K562 (cell line): ENCODE results near the gene SETD4. TPM values are rescaled to one million over a fixed set of nuclear protein-coding genes. Genes with fewer than 3 reads are reported as not detected.

Experiments used
- CBFA2T2 ChIP-seq: fragments of 450-650 bp; conservative IDR thresholded peaks from 2 replicates; pipeline ENCODE4 v1.6.1; 2017; ENCODE audit warnings: mild to moderate bottlenecking
- KLF1 ChIP-seq: fragments of 450-650 bp; IDR thresholded peaks from 2 replicates; pipeline ENCODE4 v1.6.1; 2016; ENCODE audit warnings: missing genetic modification characterization, missing compliant biosample characterization
- NR2F6 ChIP-seq: fragments of 450-650 bp; formaldehyde crosslinking; IDR thresholded peaks from 2 replicates; pipeline ENCODE4 v1.4.0; 2020; ENCODE audit warnings: mild to moderate bottlenecking
- SREBF1 ChIP-seq: fragments of 150-350 bp; IDR thresholded peaks from 2 replicates; pipeline ENCODE4 v1.6.1; 2014; ENCODE audit warnings: antibody characterized with exemption, low read depth, low read length, borderline replicate concordance
- TEAD4 ChIP-seq, 2 experiments: sonication (generic) in 1 of 2; formaldehyde crosslinking in 1 of 2; IDR thresholded peaks; 2 replicates each; pipeline versions ENCODE4 v1.6.1 to v1.8.0; 2012 to 2022; ENCODE audit warnings: borderline replicate concordance in 1 of 2, inconsistent platforms in 1 of 2, low read length in 1 of 2, mild to moderate bottlenecking in 1 of 2, missing genetic modification reagents in 1 of 2
- ZNF431 ChIP-seq: sonication (generic); formaldehyde crosslinking; IDR thresholded peaks from 2 replicates; pipeline ENCODE4 v1.8.0; 2022; ENCODE audit warnings: mild to moderate bottlenecking, missing genetic modification reagents
- ZNF551 ChIP-seq: fragments of 250-450 bp; sonication (Bioruptor Pico); IDR thresholded peaks from 2 replicates; pipeline ENCODE4 v1.5.0; 2021; ENCODE audit warnings: mild to moderate bottlenecking, moderate library complexity
- ZNF717 ChIP-seq: fragments of 250-450 bp; sonication (Bioruptor Pico); IDR thresholded peaks from 2 replicates; pipeline ENCODE4 v1.5.0; 2021
- polyA plus RNA-seq, 8 experiments: library from polyadenylated mRNA; depleted of rRNA in 4 of 8; stranded (reverse) in 5 of 8; unstranded in 3 of 8; fragments of >200 nt; fragmentation: Nextera tagmentation in 2 of 8; fragmentation: Illumina TruSeq in 1 of 8; extraction: Ambion mirVana in 2 of 8; extraction: Trizol in 1 of 8; gene quantifications; 2 replicates each; pipeline versions ENCODE4 v1.2.1 to v1.2.3, GENCODE V29; 2011 to 2014; ENCODE audit warnings: inconsistent platforms in 1 of 8, missing spikeins in 1 of 8
- total RNA-seq, 7 experiments: library from RNA; depleted of rRNA in 6 of 7; stranded (reverse); fragments of >200 nt in 6 of 7; fragmentation: Illumina TruSeq in 2 of 7; extraction: Trizol in 2 of 7; gene quantifications; 2 replicates each; pipeline versions ENCODE4 v1.2.1 to v1.2.3, GENCODE V29; 2011 to 2021; ENCODE audit warnings: low replicate concordance in 1 of 7
- TF ChIP-seq, protein P1 (sequence below), 2 experiments: IDR thresholded peaks; 2 replicates each; pipeline ENCODE4 v1.6.1; 2012; ENCODE audit warnings: improper control_type of control experiment in 2 of 2, low read depth in 2 of 2, low read length in 2 of 2, borderline replicate concordance in 1 of 2
- TF ChIP-seq, protein P2 (sequence below): fragments of 250-450 bp; sonication (Bioruptor Pico); IDR thresholded peaks from 2 replicates; pipeline ENCODE4 v1.4.0; 2020; ENCODE audit warnings: borderline replicate concordance
- TF ChIP-seq, protein P3 (sequence below), 2 experiments: fragments of 450-650 bp; IDR thresholded peaks; 2 replicates each; pipeline ENCODE4 v1.6.1; 2016; ENCODE audit warnings: mild to moderate bottlenecking in 2 of 2, borderline replicate concordance in 1 of 2, low read depth in 1 of 2, moderate library complexity in 1 of 2
- TF ChIP-seq, protein P4 (sequence below): fragments of 250-450 bp; sonication (Bioruptor Pico); IDR thresholded peaks from 2 replicates; pipeline ENCODE4 v1.5.1; 2021; ENCODE audit warnings: mild to moderate bottlenecking

SETD4 gene
- total and polyA plus RNA-seq, 9 of the 15 experiments (the other 6 are each of a cell fraction or from before 2014, with no cell fraction given), result 16.1 to 51.3 (median 25.7) TPM

DNA sequence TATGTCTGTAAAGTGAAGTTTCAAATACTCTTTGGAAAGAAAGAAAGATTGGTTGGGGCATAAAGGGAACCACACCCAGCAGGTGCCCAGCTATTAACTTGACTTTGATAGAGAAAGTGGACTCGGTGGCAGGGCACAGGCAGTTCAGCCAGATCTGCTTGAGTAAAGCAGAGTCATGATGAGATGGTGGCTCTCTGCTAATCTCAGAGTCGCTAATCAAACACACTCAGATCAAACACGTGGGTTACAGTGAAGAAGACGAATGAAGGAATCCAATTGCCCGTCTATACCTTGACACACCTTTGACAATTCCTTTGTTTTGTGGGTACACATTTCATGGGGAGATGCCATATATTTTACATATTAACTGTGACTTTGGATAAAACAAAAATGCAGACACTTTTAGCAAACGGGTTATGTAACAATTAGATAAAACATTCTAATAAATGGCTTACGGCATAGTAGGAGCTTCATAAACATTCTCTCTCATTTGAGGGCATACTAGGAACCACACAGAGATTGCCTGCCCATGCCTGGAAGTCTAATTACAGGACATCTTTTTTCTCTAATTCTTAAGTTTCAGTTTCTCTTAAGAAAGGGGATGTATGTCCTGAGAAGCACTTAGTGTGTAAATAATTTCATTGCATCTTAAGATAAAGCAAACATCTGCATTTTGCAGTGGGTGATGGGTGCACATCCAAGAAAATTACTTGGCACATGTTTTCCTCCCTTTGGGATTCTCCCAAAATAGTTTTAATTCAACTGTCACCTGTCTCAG, 16.7 kb upstream of the SETD4 start (continued):
- TF ChIP-seq, protein P1, sequence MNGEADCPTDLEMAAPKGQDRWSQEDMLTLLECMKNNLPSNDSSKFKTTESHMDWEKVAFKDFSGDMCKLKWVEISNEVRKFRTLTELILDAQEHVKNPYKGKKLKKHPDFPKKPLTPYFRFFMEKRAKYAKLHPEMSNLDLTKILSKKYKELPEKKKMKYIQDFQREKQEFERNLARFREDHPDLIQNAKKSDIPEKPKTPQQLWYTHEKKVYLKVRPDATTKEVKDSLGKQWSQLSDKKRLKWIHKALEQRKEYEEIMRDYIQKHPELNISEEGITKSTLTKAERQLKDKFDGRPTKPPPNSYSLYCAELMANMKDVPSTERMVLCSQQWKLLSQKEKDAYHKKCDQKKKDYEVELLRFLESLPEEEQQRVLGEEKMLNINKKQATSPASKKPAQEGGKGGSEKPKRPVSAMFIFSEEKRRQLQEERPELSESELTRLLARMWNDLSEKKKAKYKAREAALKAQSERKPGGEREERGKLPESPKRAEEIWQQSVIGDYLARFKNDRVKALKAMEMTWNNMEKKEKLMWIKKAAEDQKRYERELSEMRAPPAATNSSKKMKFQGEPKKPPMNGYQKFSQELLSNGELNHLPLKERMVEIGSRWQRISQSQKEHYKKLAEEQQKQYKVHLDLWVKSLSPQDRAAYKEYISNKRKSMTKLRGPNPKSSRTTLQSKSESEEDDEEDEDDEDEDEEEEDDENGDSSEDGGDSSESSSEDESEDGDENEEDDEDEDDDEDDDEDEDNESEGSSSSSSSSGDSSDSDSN (IDR thresholded peaks at IDR 0.05; ENCODE audit: borderline replicate concordance in 1 of 2, low read depth in 2 of 2, low read length in 2 of 2), result no peak
- no peak for TF ChIP-seq NR2F6 (CRISPR knock-in tag)
- TF ChIP-seq CBFA2T2, result peak; percentile 43
- no peak for TF ChIP-seq ZNF717
- no peak for TF ChIP-seq SREBF1
- TF ChIP-seq, protein P2, sequence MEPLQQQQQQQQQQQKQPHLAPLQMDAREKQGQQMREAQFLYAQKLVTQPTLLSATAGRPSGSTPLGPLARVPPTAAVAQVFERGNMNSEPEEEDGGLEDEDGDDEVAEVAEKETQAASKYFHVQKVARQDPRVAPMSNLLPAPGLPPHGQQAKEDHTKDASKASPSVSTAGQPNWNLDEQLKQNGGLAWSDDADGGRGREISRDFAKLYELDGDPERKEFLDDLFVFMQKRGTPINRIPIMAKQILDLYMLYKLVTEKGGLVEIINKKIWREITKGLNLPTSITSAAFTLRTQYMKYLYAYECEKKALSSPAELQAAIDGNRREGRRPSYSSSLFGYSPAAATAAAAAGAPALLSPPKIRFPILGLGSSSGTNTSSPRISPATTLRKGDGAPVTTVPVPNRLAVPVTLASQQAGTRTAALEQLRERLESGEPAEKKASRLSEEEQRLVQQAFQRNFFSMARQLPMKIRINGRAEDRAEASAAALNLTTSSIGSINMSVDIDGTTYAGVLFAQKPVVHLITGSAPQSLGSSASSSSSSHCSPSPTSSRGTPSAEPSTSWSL (CRISPR knock-in tag), result no peak
- no peak for TF ChIP-seq KLF1 (tag)
- TF ChIP-seq, protein P3, sequence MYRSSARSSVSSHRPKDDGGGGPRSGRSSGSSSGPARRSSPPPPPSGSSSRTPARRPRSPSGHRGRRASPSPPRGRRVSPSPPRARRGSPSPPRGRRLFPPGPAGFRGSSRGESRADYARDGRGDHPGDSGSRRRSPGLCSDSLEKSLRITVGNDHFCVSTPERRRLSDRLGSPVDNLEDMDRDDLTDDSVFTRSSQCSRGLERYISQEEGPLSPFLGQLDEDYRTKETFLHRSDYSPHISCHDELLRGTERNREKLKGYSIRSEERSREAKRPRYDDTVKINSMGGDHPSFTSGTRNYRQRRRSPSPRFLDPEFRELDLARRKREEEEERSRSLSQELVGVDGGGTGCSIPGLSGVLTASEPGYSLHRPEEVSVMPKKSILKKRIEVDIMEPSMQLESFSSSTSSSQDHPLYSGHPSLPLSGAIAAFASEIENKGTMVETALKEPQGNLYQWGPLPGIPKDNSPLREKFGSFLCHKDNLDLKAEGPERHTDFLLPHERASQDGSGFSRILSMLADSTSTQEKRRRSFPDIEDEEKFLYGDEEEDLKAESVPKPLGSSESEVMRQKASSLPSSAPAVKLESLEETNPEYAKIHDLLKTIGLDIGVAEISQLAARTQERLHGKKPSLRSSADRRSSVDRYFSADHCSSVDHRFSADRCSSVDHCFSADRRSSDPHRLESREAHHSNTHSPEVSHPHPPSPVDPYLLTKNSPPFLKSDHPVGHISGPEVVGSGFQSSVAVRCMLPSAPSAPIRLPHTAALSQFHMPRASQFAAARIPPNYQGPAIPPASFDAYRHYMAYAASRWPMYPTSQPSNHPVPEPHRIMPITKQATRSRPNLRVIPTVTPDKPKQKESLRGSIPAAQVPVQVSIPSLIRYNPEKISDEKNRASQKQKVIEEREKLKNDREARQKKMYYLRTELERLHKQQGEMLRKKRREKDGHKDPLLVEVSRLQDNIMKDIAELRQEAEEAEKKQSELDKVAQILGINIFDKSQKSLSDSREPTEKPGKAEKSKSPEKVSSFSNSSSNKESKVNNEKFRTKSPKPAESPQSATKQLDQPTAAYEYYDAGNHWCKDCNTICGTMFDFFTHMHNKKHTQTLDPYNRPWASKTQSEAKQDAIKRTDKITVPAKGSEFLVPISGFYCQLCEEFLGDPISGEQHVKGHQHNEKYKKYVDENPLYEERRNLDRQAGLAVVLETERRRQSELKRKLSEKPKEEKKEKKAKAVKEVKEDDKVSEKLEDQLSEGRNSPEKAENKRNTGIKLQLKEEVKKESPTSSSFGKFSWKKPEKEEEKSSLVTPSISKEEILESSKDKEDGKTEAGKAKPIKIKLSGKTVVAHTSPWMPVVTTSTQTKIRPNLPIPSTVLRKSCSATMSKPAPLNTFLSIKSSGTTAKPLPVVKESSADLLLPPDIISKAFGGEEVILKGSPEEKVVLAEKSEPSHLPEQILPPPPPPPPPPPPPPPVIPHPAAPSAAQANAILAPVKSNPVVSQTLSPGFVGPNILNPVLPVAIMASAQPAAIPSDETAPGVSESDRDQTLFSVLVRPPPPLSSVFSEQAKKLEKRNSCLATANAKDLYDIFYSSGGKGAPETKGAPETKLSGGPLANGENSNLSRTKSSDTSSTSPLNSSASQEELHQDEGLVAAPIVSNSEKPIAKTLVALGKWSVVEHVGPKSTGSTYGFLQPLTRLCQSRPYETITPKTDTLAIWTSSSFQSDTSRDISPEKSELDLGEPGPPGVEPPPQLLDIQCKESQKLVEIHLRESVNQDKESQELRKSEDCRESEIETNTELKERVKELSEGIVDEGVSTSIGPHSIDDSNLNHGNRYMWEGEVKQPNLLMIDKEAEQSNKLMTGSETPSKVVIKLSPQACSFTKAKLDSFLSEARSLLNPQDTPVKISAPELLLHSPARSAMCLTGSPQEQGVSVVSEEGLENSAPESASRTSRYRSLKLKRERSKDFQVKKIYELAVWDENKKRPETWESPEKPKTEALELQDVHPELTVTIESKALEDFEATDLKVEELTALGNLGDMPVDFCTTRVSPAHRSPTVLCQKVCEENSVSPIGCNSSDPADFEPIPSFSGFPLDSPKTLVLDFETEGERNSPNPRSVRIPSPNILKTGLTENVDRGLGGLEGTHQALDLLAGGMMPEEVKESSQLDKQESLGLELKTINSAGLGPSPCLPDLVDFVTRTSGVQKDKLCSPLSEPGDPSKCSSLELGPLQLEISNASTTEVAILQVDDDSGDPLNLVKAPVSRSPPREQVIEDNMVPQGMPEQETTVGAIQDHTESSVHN (IDR thresholded peaks at IDR 0.05; ENCODE audit: borderline replicate concordance in 1 of 2, low read depth in 1 of 2), result 0 out of 4 replicates have a peak, but pooled peaks of 1 of the 2 experiments have one; percentile 38
- no peak for TF ChIP-seq ZNF431 (CRISPR knock-in tag)
- TF ChIP-seq TEAD4 (IDR thresholded peaks at IDR 0.05; ENCODE audit: low read length), result peak; percentile 34; the same call in 1 of the 2 replicates
- TF ChIP-seq TEAD4 (CRISPR knock-in tag; IDR thresholded peaks at IDR 0.05; ENCODE audit: borderline replicate concordance), result no peak
- TF ChIP-seq, protein P4, sequence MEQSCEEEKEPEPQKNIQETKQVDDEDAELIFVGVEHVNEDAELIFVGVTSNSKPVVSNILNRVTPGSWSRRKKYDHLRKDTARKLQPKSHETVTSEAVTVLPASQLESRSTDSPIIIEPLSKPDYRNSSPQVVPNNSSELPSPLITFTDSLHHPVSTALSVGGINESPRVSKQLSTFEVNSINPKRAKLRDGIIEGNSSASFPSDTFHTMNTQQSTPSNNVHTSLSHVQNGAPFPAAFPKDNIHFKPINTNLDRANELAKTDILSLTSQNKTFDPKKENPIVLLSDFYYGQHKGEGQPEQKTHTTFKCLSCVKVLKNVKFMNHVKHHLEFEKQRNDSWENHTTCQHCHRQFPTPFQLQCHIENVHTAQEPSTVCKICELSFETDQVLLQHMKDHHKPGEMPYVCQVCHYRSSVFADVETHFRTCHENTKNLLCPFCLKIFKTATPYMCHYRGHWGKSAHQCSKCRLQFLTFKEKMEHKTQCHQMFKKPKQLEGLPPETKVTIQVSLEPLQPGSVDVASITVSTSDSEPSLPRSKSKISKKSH (CRISPR knock-in tag), result no peak
- TF ChIP-seq ZNF551 (CRISPR knock-in tag), result no peak
